GM18909 (cell line): ENCODE results near the gene GNMT.
"Not testable (repeated sequence)": the region's sequence is repeated elsewhere in the genome, so short reads cannot be mapped to it uniquely, and the experiment has no call there.

Experiments used
- ATAC-seq: cut with Tn5 transposase; IDR thresholded peaks from one replicate; pipeline ENCODE4 v1.9.1; 2021; ENCODE audit warnings: mild to moderate bottlenecking; ENCODE audit not compliant: unreplicated experiment, poor library complexity

GNMT gene

DNA sequence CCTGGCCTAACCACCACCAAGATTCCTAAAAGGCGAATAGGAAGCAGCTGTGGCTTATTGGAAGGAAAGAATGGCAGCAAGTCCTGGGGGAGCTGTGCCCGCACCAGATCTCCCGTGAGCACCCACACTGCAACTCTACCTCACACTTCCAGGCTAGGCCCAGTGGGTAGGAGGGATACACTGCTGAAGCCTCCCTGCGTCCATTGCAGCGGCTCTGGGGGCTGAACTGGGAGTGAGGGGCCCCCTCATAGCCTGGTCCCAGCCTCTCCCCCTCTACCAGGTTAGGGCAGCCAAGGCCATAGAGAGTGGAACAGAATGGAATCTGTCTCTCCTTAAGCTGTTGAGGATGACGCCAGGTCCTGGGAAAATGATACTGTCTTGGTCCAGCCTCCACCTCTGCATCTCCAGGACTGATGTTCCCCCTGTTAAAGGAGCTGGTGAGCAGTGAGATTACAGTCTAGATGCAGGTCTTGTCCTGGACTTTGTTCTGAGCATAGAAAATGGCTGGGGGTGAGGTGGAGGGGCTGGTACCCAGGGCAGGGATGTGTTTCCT lies 20.0 kb upstream of the GNMT start:
- ATAC-seq, result no peak

- ATAC-seq, result not testable (repeated sequence)
These were observed 19.2 kb upstream of the GNMT start for GRCh38 chr6:42941356-42941755.

DNA sequence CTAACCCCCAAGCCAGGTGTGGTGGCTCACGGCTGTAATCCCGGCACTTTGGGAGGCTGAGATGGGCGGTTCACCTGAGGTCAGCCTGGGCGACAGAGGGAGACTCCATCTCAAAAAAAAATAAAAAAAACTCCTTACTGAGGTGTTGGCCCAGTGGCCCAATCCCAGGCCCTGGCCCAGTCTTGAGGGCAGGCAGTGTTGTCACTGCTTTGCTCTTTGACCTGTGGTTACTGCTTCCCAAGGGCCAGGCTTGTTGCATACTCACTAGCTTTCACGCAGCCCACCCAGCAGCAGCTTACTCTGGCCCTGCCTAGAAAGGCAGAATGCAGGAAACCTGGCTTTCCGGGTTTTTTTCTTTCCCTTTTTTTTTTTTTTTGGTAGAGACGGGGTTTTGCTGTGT lies 18.1 kb upstream of the GNMT start:
- ATAC-seq, result no peak

- ATAC-seq, result no peak
These were observed 12.6 kb upstream of the GNMT start for GRCh38 chr6:42947950-42948349.

- ATAC-seq, result no peak
These were observed 8.2 kb upstream of the GNMT start for GRCh38 chr6:42952389-42952788.

DNA sequence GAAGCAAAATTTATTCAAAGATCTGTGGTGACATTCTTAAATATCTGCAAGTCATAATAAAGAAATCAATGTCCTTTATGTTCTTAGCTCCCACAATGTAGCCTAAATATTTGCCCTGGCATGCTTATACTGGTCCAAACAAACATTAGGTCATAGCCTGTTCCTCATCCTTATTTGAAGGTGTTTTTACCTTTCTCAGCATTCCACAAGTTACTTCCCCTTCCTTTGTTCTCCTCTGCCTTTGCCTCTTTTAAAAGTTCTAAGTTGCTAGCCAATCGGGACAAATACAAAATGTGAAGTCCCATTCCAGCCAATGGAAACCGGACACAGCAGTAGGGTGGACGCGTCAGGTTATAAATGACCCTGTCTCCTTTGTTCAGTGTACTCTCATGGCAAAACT lies 6.1 kb upstream of the GNMT start:
- not testable (repeated sequence) for ATAC-seq

GRCh38 chr6:42958125-42958524 lies 2.4 kb upstream of the GNMT start:
- no peak for ATAC-seq

DNA sequence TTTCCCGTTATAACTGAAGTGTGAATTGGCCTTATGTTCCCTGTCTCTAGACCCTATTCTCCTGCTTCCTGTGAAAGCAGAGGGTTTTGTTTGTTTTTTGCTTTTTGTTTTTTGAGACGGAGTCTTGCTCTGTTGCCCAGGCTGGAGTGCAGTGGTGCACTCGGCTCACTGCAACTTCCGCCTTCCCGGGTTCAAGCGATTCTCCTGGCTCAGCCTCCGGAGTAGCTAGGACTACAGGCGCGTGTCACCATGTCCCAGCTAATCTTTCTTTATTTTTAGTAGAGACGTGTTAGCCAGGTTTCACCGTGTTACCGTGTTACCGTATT lies 674 bp upstream of the GNMT start:
- ATAC-seq, result no peak

- ATAC-seq, result no peak
These were observed 491 bp downstream of the GNMT start for GRCh38 chr6:42961020-42961470.

- no peak for ATAC-seq
These were observed 1.5 kb downstream of the GNMT start for GRCh38 chr6:42962096-42962495.

GRCh38 chr6:42962502-42963178 lies 2.1 kb downstream of the GNMT start:
- no peak for ATAC-seq

GRCh38 chr6:42963179-42963854 lies 2.8 kb downstream of the GNMT start:
- no peak for ATAC-seq

DNA sequence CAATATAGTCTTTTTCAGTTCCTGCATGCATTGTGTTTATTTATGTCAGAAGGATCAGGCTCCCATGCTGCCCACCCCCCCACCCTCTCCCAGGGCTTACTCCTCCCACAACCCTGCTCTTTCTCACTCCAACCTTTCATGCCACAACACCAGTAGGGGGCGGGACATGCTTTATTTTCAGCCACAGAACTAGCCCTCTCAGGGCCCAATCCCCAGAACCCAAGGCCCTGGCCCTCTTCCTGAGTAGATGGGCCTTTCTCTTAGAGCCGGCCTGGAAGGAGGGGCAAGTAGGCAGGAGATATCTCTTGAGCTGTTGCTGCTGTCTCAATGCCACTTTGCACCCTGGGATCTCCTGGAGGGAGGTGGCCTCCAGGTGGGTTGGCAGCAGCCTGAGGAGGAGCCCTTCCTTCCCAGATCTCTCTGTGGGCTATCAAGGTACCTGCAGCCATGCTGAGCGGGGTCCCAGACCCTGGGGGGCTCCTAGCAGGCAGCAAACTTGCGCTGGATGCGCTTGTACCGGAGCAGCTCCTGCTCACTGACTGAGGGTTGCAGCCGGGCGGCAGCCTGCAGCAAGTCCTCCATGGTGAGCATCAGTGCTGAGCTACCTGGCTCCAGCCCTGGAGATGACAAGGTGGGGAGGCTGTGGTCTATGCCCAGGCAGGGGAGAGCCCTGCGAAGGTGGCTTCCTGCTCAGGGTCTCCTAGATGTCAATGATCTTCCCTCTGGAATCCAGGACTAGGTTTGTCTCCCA lies 3.5 kb downstream of the GNMT start:
- no peak for ATAC-seq

DNA sequence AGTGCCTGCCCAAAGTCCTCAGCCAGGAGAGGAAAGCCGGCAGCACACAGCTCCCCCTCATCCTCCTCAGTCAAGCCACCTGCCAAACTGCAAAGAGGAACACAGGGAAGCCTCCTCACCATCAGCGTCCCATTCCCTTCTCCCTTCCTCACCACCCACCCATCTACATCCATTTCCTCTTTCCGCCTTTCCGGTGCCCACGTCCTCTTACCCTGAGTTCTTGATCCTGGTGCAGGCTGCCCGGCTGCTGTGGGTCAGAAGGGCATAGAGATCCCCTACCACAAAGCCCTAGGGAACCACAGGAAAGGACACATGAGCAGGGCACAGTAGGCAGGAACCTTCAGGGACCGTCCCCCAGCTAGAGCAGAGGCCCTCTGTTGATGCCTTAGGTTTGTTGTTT lies 6.0 kb downstream of the GNMT start:
- ATAC-seq, result no peak

DNA sequence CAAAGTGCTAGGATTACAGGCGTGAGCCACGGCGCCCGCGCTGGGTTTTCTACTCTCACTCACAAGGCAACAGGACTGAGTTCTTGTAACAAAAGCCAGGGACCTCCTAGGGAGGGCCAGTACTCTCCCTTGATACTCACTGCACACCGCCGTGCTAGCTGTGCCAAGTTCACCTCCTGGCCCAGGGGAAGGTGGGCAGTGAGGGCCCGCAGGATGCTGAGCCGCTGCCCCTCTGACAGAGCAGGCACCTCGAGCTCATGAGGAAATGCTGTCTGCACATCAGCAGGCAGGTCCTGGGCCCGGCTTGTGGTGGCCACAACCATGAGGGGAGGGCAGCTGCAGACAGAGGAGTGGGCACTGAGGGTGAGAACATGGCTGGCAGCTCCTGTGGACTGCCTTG lies 6.7 kb downstream of the GNMT start:
- ATAC-seq, result no peak

GRCh38 chr6:42968126-42968701 lies 7.7 kb downstream of the GNMT start:
- no peak for ATAC-seq

- no peak for ATAC-seq
These were observed 8.2 kb downstream of the GNMT start for GRCh38 chr6:42968783-42969182.

DNA sequence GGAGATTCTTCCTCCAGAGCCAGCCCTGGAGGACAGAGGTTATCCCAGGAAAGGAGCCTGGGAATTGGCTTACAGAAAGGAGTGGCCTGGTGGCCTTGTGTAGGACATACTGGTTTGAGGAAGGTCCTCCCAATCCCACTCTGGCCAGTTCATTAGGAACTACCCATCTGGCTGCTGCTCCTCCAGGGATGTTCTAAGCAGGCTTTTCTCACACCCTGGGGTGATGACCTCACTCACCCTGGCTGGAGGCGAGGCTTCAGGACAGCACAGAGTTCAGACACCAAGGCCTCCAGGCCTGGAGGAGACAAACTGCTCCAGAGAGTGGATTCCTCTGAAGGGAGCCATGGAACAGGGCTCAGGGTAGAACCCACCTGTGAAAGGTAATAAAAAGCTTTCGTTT lies 8.9 kb downstream of the GNMT start:
- ATAC-seq, result no peak

DNA sequence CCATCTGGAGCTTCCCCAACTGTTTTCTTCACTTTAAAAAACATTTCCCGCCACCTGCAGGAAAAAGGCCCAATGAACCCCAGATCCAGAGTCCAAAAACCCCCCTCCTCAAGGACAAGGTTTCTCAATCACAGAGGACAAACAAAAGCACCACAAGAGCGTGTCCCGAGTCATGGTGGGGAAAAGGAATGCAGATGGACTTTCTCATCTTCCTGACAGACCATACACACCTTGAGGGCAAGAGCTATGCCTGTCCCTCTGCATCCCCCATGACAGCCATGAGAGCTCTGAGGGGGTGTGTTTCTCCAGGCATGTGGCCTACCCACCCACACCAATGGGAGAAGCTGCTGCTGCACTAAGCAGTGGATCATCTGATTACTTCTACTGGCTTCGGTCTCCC lies 9.4 kb downstream of the GNMT start:
- ATAC-seq, result no peak

- ATAC-seq, result no peak
These were observed 10.5 kb downstream of the GNMT start for GRCh38 chr6:42970871-42971612.
